AG04449 (cell line): ENCODE data around the gene C4BPA.

Source experiments
- CTCF ChIA-PET: fragments of 350-600 bp; formaldehyde crosslinking; extraction: SDS; loops from one replicate; lab custom pipeline; 2021; ENCODE audit warnings: antibody characterized with exemption; lab: Yijun Ruan, JAX
- POLR2A ChIA-PET: fragments of 400-600, 350-600 bp; formaldehyde crosslinking; extraction: SDS; loops from one replicate; lab custom pipeline; 2020; ENCODE audit warnings: antibody characterized with exemption, inconsistent platforms; lab: Yijun Ruan, JAX
- DNase-seq: peaks from one replicate; pipeline ENCODE4 v3.0.0-alpha.2; 2010; ENCODE audit warnings: low read depth, low spot score
- H3K4me3 ChIP-seq: 2 replicates; pipeline ENCODE4 v1.5.1; 2011; ENCODE audit warnings: low read depth, mild to moderate bottlenecking, control low read depth, low read length
- CTCF ChIP-seq: IDR thresholded peaks from one replicate; pipeline ENCODE4 v1.5.1; 2011; ENCODE audit warnings: mild to moderate bottlenecking, moderate library complexity, low read length, control low read depth, inconsistent platforms; ENCODE audit not compliant: insufficient read depth; ENCODE audit errors: missing control alignments

C4BPA gene

GRCh38 chr1:207115269-207115668, 11.2 kb downstream of the C4BPA start:
- no peak overlapping the region for H3K4me3 ChIP-seq
- ChIA-PET POLR2A (no interaction called here), CTCF (no interaction called here)
- no peak for TF ChIP-seq CTCF
- DNase-seq = no peak

- CTCF ChIA-PET = no interaction called here
- TF ChIP-seq CTCF = no peak
- no peak for DNase-seq
- no peak overlapping the region for H3K4me3 ChIP-seq
- POLR2A ChIA-PET = no interaction called here
Measured at GRCh38 chr1:207124389-207124788, 20.4 kb downstream of the C4BPA start.

- CTCF ChIA-PET = no interaction called here
- no peak for TF ChIP-seq CTCF
- POLR2A ChIA-PET = no interaction called here
- H3K4me3 ChIP-seq = no peak overlapping the region
- DNase-seq = no peak
Measured at GRCh38 chr1:207128336-207128921, 24.4 kb downstream of the C4BPA start.

- POLR2A ChIA-PET = no interaction called here
- DNase-seq = no peak
- CTCF ChIA-PET = interaction anchor here (1.0 kb wide), 1 partner anchor 11 kb away, joined by 4 read pairs; no protein-coding TSS in a partner anchor
- no peak overlapping the region for H3K4me3 ChIP-seq
- TF ChIP-seq CTCF = no peak
Measured at GRCh38 chr1:207129053-207129452, 25.0 kb downstream of the C4BPA start.

GRCh38 chr1:207130252-207131036, 26.4 kb downstream of the C4BPA start:
- POLR2A ChIA-PET = no interaction called here
- CTCF ChIA-PET = interaction anchor here (1.0 kb wide), 1 partner anchor 275 kb away, joined by 3 read pairs; no protein-coding TSS in a partner anchor
- TF ChIP-seq CTCF = no peak
- no peak overlapping the region for H3K4me3 ChIP-seq
- no peak for DNase-seq

- POLR2A ChIA-PET = no interaction called here
- no peak for TF ChIP-seq CTCF
- DNase-seq = no peak
- H3K4me3 ChIP-seq = no peak overlapping the region
- CTCF ChIA-PET = interaction anchor here (1.0 kb wide), 1 partner anchor 274 kb away, joined by 3 read pairs; no protein-coding TSS in a partner anchor
Measured at GRCh38 chr1:207131163-207131562, 27.1 kb downstream of the C4BPA start.
